ACC112 (cell line): ENCODE results near the gene HOATZ.

Source experiments
- H2AFZ ChIP-seq: fragments of 200-600 bp; sonication (generic); one replicate; pipeline ENCODE4 v1.6.0; 2017; ENCODE audit warnings: antibody characterized with exemption, low read length; ENCODE audit not compliant: unreplicated experiment
- H3K27ac ChIP-seq: fragments of 200-600 bp; sonication (generic); 2 replicates; pipeline ENCODE4 v1.5.1; 2014; ENCODE audit warnings: low read depth, mild to moderate bottlenecking, antibody characterized with exemption, low read length, moderate library complexity
- H3K27me3 ChIP-seq: fragments of 200-600 bp; sonication (generic); 2 replicates; pipeline ENCODE4 v1.6.1; 2014; ENCODE audit warnings: mild to moderate bottlenecking, antibody characterized with exemption, low read length, moderate library complexity, mixed read lengths; ENCODE audit not compliant: insufficient read depth
- H3K36me3 ChIP-seq: fragments of 200-600 bp; sonication (generic); 2 replicates; pipeline ENCODE4 v1.6.1; 2016; ENCODE audit warnings: mild to moderate bottlenecking, antibody characterized with exemption, low read length, moderate library complexity, mixed read lengths; ENCODE audit not compliant: insufficient read depth
- H3K4me1 ChIP-seq: fragments of 200-600 bp; sonication (generic); one replicate; pipeline ENCODE4 v1.6.1; 2016; ENCODE audit warnings: low read length, mixed read lengths; ENCODE audit not compliant: insufficient read depth, unreplicated experiment, control insufficient read depth
- H3K4me3 ChIP-seq: fragments of 200-600 bp; sonication (generic); 2 replicates; pipeline ENCODE4 v1.5.1; 2014; ENCODE audit warnings: mild to moderate bottlenecking, low read depth, low read length
- H3K79me2 ChIP-seq: fragments of 200-600 bp; sonication (generic); one replicate; pipeline ENCODE4 v1.6.0; 2016; ENCODE audit warnings: low read length; ENCODE audit not compliant: control insufficient read depth, unreplicated experiment, insufficient read depth

The HOATZ gene

DNA sequence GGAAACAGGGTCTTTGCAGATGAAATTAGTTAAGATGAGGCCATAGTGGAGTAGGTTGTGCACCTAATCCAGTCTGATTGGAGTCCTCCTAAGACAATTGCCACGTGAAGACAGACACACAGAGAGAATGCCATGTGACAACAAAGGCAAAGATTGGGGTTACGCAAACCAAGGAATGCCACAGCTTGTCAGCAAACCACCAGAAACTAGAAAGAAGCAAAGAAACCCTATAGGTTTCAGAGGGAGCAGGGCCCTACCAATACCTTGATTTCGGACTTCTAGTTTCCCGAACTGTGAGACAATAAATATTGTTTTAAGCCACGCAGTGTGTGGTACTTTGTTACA lies 17.8 kb downstream of the HOATZ start:
- no peaks in the 10 kb centered on the region for H3K27me3 ChIP-seq
- no peaks in the 10 kb centered on the region for H3K79me2 ChIP-seq
- H3K4me1 ChIP-seq: peaks cover 43% of the 10 kb centered on the region
- no peak overlapping the region for H2AFZ ChIP-seq
- no peak overlapping the region for H3K27ac ChIP-seq
- no peak overlapping the region for H3K4me3 ChIP-seq
- H3K36me3 ChIP-seq: no peaks in the 10 kb centered on the region

DNA sequence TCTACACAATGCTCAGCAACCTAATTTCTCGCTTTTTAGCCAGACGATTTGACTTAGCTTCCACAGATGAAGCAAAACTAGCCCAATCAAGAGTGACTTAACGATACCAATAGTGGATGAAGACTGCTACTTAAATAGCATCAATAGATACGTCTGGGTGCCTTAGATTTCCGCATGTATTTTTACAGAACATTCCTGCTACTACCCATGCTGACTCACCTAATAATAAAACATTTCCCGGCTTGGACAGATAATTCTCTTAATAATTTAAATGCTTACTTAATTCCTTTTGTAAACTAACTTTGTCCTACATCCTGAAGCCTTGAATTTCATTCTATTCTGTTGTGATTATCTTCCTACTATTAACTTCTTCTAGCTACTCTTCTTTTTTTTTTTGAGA lies 20.7 kb downstream of the HOATZ start:
- peak overlapping the region; percentile 84 for H2AFZ ChIP-seq
- peaks cover 5% of the 10 kb centered on the region for H3K79me2 ChIP-seq

DNA sequence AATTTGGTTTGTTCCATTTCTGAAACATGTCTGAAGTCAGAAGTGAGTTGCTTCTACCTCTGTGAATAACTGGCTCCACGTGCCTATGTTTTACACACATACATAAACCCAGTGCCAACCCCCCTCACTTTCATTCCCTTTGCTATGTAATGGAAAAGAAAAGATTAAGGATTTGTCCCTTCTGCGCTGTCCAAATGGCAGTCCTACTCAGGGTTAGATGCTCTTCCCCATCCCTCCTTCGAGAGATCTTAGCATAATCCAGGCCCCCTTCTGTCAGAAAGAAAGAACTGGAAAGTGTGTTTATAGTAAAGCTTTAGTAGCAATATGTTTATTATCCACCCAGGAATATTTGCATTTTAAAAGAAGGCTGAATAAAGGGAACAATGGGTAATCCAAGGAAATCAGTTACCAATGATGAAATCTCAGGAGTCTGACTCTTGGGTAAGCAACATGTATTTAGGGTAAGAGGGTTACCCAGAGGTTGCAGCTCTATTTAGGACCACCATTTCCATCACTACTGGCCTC lies 22.8 kb downstream of the HOATZ start:
- H3K4me1 ChIP-seq: peaks cover 31% of the 10 kb centered on the region
- no peak overlapping the region for H2AFZ ChIP-seq
- H3K27ac ChIP-seq: no peak overlapping the region
- H3K79me2 ChIP-seq: peaks cover 15% of the 10 kb centered on the region
- H3K27me3 ChIP-seq: no peaks in the 10 kb centered on the region
- no peak overlapping the region for H3K4me3 ChIP-seq
- H3K36me3 ChIP-seq: no peaks in the 10 kb centered on the region

More for the DNA sequence above, 20.7 kb downstream of the HOATZ start:
- Histone ChIP-seq H3K27me3 (no peaks in the 10 kb centered on the region), H3K4me3 (no peak overlapping the region), H3K36me3 (no peaks in the 10 kb centered on the region), H3K27ac (no peak overlapping the region), H3K4me1 (peaks cover 39% of the 10 kb centered on the region)

DNA sequence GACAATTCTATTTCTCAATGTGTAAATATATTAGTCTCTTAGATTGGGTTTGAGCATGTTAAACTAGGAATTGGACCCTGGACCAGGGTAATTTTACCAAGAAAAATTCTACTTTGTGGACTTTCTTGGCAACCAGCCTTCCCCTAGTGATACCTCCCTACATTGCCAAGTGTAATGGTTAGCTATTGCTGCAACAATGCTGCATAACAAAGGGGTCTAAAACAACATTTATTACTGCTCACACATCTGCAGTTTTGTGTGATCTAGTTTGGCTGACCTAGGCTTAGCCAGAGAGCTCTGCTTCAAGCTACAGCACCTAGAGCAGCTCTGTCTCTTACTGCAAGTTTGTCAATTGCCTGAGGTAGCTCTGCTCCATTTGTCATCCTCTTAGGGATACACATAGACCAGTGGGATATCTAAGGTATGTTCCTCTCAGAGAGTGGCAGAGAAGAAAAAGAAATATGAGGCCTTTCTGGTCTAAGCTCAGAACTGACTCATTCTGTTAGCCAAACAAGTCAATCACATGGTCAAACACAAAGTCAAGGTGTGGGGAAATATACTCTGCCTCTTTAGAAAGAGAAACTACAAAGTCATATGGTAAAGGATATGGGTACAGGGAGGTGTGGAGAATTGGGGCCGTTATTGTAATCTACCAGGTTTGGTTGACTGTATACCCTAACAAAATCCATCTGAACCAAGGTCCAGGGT lies 24.0 kb downstream of the HOATZ start:
- peaks cover 31% of the 10 kb centered on the region for H3K4me1 ChIP-seq
- H3K79me2 ChIP-seq: peaks cover 21% of the 10 kb centered on the region
- H3K27me3 ChIP-seq: no peaks in the 10 kb centered on the region
- no peak overlapping the region for H3K4me3 ChIP-seq
- H2AFZ ChIP-seq: no peak overlapping the region
- no peak overlapping the region for H3K27ac ChIP-seq
- no peaks in the 10 kb centered on the region for H3K36me3 ChIP-seq

DNA sequence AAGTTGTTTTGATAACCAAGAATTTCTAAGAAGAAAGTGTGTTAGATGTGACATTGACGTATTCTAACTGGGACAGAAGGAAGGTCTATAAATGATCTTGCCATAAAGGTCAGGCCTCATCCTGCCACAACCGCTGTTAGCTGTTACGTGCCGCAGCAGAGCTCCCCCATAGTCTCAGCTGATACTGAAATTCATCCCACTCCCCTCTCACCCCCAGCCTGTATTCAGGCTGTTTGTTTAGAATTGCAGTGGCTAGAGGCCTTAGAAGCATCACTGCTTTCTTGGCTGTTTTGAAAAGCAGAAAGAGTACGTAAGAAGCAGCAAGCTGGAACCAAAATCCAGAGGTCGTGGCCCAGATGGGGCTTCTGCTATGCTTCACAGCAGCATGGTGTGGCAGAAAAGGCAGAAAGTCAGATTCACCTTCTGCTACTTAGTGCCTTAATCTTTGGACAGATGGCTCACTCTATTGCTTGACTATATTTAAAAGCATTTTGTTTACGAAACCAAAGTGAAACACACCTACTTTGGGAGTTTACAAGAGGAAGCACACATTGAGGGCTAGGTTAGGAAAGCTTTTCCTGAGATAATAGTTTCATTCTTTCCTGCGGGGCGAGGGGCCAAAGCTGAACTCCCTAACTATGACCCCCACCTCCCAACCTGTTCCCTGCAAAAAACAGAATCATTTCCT lies 25.0 kb downstream of the HOATZ start:
- Histone ChIP-seq H3K27me3 (no peaks in the 10 kb centered on the region), H2AFZ (peak overlapping the region; percentile 65), H3K36me3 (peaks cover 9% of the 10 kb centered on the region; the same call in 1 of the 2 replicates), H3K4me3 (peak overlapping the region; percentile 94), H3K79me2 (peaks cover 21% of the 10 kb centered on the region), H3K27ac (no peak overlapping the region), H3K4me1 (peaks cover 37% of the 10 kb centered on the region)

DNA sequence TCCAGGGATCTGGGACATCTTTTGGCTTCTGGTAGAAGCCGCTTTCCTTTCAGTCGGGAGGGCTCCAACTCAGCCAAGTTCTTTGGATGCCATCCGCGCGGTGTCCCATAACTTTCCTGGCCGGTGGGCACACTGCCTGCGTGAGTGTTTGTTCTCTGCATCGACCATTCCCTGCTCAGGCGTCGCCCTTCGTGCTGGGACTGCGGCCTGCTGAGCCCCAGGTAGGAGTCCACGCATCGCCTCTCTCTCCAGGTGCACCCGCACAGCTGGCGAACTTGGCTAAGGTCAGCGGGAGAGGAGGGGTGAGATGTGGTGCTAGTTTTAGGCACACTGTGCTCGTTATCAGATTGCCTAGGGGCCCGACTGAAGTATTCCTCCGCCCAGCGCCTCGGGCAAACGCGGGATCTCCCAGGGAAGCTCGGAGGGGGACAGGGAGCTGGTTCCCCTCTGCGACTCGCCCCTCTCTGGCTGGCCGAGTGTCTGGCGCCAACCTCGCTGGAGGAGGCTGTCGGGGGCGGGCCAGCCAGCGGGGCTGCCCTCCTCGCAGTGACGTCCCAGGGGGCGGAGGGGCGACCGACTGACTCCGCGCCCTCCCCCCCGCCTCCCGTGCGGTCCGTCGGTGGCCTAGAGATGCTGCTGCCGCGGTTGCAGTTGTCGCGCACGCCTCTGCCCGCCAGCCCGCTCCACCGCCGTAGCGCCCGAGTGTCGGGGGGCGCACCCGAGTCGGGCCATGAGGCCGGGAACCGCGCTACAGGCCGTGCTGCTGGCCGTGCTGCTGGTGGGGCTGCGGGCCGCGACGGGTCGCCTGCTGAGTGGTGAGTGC lies 25.7 kb downstream of the HOATZ start, which contains the start of gene LAYN:
LAYN (plus strand) TSS at position 607 of the 823 bp plus-strand sequence; CDS start at position 731, 124 bp downstream.
- H3K27me3 ChIP-seq: no peaks in the 10 kb centered on the region
- peaks cover 32% of the 10 kb centered on the region for H3K4me1 ChIP-seq
- peaks cover 13% of the 10 kb centered on the region; the same call in 1 of the 2 replicates for H3K36me3 ChIP-seq
- H2AFZ ChIP-seq: peak within 1 kb of the TSS; percentile 65
- peak within 1 kb of the TSS; percentile 54 for H3K27ac ChIP-seq
- H3K4me3 ChIP-seq: peak within 1 kb of the TSS; percentile 94
- peaks cover 21% of the 10 kb centered on the region for H3K79me2 ChIP-seq

DNA sequence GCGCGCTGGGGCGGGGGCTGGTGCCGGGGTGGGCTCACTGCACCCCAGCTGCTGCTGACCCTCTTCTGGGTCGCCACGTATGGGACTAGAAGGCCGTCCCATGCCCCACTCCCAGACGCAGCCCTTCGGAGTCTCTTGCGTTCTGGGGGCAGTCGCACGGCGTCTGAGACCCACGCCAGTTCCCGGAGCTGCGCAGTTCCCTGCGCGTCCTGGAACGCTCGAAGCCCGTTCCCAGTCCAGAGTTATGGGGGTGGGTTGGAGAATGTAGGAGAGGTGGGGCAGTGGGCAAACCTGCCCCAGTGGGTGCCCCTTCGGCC lies 26.3 kb downstream of the HOATZ start:
- Histone ChIP-seq H3K36me3 (peaks cover 18% of the 10 kb centered on the region; the same call in 1 of the 2 replicates), H3K4me1 (peaks cover 32% of the 10 kb centered on the region), H3K79me2 (peaks cover 21% of the 10 kb centered on the region), H3K27me3 (no peaks in the 10 kb centered on the region), H2AFZ (peak overlapping the region; percentile 65), H3K27ac (peak overlapping the region; percentile 54), H3K4me3 (peak overlapping the region; percentile 94)

DNA sequence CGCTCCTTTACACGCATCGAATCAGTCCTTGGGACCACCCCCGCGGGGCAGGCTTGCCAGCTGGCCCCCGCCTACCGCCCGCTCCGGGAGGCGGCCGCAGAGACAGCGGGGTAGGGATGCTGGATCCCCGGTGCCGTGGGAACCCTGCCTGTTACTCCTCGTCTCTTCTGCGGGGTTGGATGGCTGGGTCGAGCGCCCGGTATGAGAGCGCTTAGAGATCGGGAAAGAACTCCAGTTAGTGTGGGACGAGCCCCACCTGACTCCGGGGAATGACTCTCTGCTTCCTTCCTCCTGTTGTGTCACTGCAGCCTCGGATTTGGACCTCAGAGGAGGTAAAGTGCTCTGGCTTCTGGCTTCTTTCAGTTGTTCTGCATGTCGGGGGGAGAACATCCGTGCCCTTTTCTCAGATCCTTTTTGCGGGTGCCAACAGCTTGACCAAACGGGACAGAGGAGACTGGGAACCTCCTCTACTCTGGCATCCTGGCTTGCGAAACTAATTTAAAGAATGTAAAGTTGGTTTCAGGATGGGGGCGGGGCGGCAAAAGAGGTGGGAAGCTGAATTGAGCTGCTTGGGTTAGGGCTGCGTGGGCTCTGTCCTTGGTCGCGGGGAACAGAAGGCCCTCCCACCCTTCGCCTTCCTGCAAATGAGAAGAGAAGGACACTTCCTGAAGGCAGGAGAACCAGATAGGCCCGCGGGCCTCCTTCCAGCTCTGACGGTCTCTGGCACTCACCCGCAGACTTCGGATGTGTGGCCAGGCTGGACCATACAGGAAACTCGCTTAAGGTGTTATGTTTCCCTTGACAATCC lies 26.9 kb downstream of the HOATZ start:
- Histone ChIP-seq H3K27me3 (no peaks in the 10 kb centered on the region), H3K4me3 (peak overlapping the region; percentile 94), H3K27ac (peak overlapping the region; percentile 54), H2AFZ (peak overlapping the region; percentile 65), H3K79me2 (peaks cover 21% of the 10 kb centered on the region), H3K4me1 (peaks cover 32% of the 10 kb centered on the region), H3K36me3 (peaks cover 24% of the 10 kb centered on the region)

DNA sequence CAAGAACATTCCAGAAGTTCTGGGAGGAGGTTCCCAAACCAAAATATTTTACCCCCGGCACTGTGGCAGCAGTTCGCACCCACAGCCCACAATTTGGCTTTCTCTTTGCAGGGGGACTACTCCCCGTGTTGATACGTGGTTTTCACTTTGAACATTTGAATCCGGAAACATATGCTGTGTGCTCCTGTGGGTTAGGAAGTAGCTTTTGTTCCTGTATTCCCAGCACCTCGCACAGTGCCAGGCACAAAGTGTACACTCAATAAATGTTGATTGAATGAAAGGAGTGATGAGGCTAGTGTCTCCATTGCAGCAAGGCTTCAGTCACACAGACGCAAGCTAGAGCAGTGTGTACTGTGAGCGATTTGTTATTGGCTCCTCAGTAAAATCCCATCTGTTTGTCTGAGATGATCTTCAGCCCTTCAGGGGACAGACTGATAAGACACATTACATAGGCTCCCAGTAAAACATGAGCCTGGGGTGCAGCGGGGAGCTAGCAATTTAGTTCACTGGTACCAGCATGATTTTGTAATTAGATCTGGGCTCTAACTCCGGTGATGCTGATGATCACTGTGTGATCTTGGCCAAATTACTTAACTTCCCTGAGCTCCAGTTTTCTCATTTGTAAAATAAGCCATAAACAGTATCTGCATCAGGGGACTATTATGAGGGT lies 28.2 kb downstream of the HOATZ start:
- H3K27me3 ChIP-seq: no peaks in the 10 kb centered on the region
- H3K4me1 ChIP-seq: peaks cover 32% of the 10 kb centered on the region
- no peak overlapping the region for H2AFZ ChIP-seq
- H3K27ac ChIP-seq: no peak overlapping the region
- peaks cover 21% of the 10 kb centered on the region for H3K79me2 ChIP-seq
- H3K4me3 ChIP-seq: peak overlapping the region; percentile 94; the same call in 1 of the 2 replicates
- H3K36me3 ChIP-seq: peaks cover 30% of the 10 kb centered on the region
